ENCODE results near the gene GON4L. TPM values are rescaled to one million over a fixed set of nuclear protein-coding genes. Genes with fewer than 3 reads are reported as not detected.

The GON4L gene
- total RNA-seq, 1 experiment from 2014 or later, result 54.4 TPM

GRCh38 chr1:155858800-155859233, 1.8 kb upstream of the GON4L start:
- ATAC-seq, result no peak
- TF ChIP-seq ZNF263 (CRISPR knock-in tag; IDR thresholded peaks at IDR 0.05; ENCODE audit: low read depth) (no peak), GABPB1 (CRISPR knock-in tag; IDR thresholded peaks at IDR 0.05) (0 out of 2 replicates have a peak, but pooled peaks have one; percentile 8)
- TF ChIP-seq, protein P1, sequence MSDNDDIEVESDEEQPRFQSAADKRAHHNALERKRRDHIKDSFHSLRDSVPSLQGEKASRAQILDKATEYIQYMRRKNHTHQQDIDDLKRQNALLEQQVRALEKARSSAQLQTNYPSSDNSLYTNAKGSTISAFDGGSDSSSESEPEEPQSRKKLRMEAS (CRISPR knock-in tag; IDR thresholded peaks at IDR 0.05), result no peak
- Mint-ChIP-seq H3K4me3 (peak overlapping the region; percentile 68), H3K4me1 (peaks cover 20% of the 10 kb centered on the region), H3K27ac (peak overlapping the region; percentile 91), H3K36me3 (peaks cover 10% of the 10 kb centered on the region), H3K27me3 (ENCODE audit: low read depth) (no peaks in the 10 kb centered on the region; the same call in 1 of the 2 replicates), H3K9me3 (no peaks in the 10 kb centered on the region)
- CTCF ChIA-PET, result interaction anchor here (1.0 to 1.4 kb wide), 4 partner anchors 24 to 131 kb away, joined by 3 to 6 read pairs (median 4); partner anchors contain the start of genes ARHGEF2 and KHDC4
- POLR2A ChIA-PET, result interaction anchor here (0.8 kb wide), 1 partner anchor 10 kb away, joined by 3 read pairs; no protein-coding TSS in a partner anchor
- no peak for DNase-seq (ENCODE audit: low spot score)

DNA sequence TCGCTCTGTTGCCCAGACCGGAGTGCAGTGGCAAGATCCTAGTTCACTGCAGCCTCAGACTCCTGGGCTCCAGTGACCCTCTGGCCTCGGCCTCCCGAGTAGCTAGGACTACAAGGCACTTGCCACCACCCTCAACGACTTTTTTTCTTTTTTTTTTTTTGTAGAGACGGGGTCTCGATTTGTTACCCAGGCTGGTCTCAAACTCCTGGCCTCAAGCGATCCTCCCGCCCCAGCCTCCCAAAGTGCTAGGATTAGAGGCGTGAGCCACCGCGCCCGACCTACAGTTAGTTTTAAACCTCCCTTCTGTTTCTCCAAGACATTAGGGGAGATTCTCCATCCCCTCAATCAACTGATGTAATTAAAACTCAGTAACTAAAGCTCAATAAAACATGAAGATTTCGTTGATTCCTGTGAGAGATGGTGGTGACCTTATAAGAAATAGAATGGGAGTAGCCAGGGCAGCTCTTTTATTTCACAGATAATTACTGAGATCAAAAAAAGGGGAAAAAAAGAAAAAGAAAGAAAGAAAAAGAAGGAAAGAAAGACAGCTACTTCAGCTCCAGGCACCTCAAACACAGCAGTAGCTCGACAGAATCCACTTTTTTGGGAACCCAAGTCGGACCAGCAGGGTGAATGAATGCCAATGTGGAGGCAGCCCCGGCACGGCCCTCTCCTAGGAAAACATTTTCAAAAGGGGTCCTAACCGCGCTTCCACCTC, 598 bp downstream of the GON4L start:
- CTCF ChIA-PET, result interaction anchor here (1.2 kb wide), 1 partner anchor 133 kb away, joined by 4 read pairs; no protein-coding TSS in a partner anchor
- H3K4me1 Mint-ChIP-seq, result peaks cover 20% of the 10 kb centered on the region
- no peaks in the 10 kb centered on the region; the same call in 1 of the 2 replicates for H3K27me3 Mint-ChIP-seq (ENCODE audit: low read depth)

More for the DNA sequence above, 598 bp downstream of the GON4L start:
- no peaks in the 10 kb centered on the region for H3K9me3 Mint-ChIP-seq
- POLR2A ChIA-PET, result no interaction called here
- peak overlapping the region; percentile 99 for H3K4me3 Mint-ChIP-seq
- no peak for TF ChIP-seq ELF4 (CRISPR knock-in tag; IDR thresholded peaks at IDR 0.05; ENCODE audit: low read depth)
- no peak for TF ChIP-seq ZNF671 (CRISPR knock-in tag; IDR thresholded peaks at IDR 0.05)
- no peak for TF ChIP-seq ZBTB21 (CRISPR knock-in tag; IDR thresholded peaks at IDR 0.05; ENCODE audit: borderline replicate concordance)
- TF ChIP-seq HMGA2 (CRISPR knock-in tag; IDR thresholded peaks at IDR 0.05), result no peak
- no peak for TF ChIP-seq CDX4 (CRISPR knock-in tag; IDR thresholded peaks at IDR 0.05; ENCODE audit: borderline replicate concordance)
- no peak for TF ChIP-seq IRF2 (CRISPR knock-in tag; IDR thresholded peaks at IDR 0.05; ENCODE audit: borderline replicate concordance, low read depth)
- no peak for TF ChIP-seq FOXJ3 (CRISPR knock-in tag; IDR thresholded peaks at IDR 0.05; ENCODE audit: borderline replicate concordance)
- no peak for TF ChIP-seq SMAD3 (CRISPR knock-in tag; IDR thresholded peaks at IDR 0.05; ENCODE audit: borderline replicate concordance)
- no peak for TF ChIP-seq OVOL2 (CRISPR knock-in tag; IDR thresholded peaks at IDR 0.05; ENCODE audit: borderline replicate concordance)
- no peak for TF ChIP-seq CBFB (CRISPR knock-in tag; IDR thresholded peaks at IDR 0.05; ENCODE audit: low read depth)
- TF ChIP-seq, protein P2, sequence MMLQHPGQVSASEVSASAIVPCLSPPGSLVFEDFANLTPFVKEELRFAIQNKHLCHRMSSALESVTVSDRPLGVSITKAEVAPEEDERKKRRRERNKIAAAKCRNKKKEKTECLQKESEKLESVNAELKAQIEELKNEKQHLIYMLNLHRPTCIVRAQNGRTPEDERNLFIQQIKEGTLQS (CRISPR knock-in tag; conservative IDR thresholded peaks at IDR 0.05), result no peak
- no peak for TF ChIP-seq RELA (CRISPR knock-in tag; IDR thresholded peaks at IDR 0.05; ENCODE audit: borderline replicate concordance)
- TF ChIP-seq ZNF512 (CRISPR knock-in tag; IDR thresholded peaks at IDR 0.05; ENCODE audit: borderline replicate concordance), result no peak
- TF ChIP-seq E2F1 (CRISPR knock-in tag; IDR thresholded peaks at IDR 0.05), result no peak
- TF ChIP-seq, protein P3, sequence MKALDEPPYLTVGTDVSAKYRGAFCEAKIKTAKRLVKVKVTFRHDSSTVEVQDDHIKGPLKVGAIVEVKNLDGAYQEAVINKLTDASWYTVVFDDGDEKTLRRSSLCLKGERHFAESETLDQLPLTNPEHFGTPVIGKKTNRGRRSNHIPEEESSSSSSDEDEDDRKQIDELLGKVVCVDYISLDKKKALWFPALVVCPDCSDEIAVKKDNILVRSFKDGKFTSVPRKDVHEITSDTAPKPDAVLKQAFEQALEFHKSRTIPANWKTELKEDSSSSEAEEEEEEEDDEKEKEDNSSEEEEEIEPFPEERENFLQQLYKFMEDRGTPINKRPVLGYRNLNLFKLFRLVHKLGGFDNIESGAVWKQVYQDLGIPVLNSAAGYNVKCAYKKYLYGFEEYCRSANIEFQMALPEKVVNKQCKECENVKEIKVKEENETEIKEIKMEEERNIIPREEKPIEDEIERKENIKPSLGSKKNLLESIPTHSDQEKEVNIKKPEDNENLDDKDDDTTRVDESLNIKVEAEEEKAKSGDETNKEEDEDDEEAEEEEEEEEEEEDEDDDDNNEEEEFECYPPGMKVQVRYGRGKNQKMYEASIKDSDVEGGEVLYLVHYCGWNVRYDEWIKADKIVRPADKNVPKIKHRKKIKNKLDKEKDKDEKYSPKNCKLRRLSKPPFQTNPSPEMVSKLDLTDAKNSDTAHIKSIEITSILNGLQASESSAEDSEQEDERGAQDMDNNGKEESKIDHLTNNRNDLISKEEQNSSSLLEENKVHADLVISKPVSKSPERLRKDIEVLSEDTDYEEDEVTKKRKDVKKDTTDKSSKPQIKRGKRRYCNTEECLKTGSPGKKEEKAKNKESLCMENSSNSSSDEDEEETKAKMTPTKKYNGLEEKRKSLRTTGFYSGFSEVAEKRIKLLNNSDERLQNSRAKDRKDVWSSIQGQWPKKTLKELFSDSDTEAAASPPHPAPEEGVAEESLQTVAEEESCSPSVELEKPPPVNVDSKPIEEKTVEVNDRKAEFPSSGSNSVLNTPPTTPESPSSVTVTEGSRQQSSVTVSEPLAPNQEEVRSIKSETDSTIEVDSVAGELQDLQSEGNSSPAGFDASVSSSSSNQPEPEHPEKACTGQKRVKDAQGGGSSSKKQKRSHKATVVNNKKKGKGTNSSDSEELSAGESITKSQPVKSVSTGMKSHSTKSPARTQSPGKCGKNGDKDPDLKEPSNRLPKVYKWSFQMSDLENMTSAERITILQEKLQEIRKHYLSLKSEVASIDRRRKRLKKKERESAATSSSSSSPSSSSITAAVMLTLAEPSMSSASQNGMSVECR (CRISPR knock-in tag; IDR thresholded peaks at IDR 0.05; ENCODE audit: borderline replicate concordance), result no peak
- TF ChIP-seq GRHL2 (CRISPR knock-in tag; IDR thresholded peaks at IDR 0.05; ENCODE audit: insufficient replicate concordance, severe bottlenecking), result no peak
- TF ChIP-seq CREM (CRISPR knock-in tag; IDR thresholded peaks at IDR 0.05), result no peak
- TF ChIP-seq ERG (CRISPR knock-in tag; IDR thresholded peaks at IDR 0.05), result no peak
- ATAC-seq (no peak), DNase-seq (ENCODE audit: low spot score) (no peak)
- H3K36me3 Mint-ChIP-seq, result peaks cover 33% of the 10 kb centered on the region
- H3K27ac Mint-ChIP-seq, result peak overlapping the region; percentile 99
